Measurements from ENCODE around the gene SFN.

DNA sequence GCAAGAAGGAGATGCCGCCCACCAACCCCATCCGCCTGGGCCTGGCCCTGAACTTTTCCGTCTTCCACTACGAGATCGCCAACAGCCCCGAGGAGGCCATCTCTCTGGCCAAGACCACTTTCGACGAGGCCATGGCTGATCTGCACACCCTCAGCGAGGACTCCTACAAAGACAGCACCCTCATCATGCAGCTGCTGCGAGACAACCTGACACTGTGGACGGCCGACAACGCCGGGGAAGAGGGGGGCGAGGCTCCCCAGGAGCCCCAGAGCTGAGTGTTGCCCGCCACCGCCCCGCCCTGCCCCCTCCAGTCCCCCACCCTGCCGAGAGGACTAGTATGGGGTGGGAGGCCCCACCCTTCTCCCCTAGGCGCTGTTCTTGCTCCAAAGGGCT lies 732 bp downstream of the SFN start:
- TF ChIP-seq, protein P1, sequence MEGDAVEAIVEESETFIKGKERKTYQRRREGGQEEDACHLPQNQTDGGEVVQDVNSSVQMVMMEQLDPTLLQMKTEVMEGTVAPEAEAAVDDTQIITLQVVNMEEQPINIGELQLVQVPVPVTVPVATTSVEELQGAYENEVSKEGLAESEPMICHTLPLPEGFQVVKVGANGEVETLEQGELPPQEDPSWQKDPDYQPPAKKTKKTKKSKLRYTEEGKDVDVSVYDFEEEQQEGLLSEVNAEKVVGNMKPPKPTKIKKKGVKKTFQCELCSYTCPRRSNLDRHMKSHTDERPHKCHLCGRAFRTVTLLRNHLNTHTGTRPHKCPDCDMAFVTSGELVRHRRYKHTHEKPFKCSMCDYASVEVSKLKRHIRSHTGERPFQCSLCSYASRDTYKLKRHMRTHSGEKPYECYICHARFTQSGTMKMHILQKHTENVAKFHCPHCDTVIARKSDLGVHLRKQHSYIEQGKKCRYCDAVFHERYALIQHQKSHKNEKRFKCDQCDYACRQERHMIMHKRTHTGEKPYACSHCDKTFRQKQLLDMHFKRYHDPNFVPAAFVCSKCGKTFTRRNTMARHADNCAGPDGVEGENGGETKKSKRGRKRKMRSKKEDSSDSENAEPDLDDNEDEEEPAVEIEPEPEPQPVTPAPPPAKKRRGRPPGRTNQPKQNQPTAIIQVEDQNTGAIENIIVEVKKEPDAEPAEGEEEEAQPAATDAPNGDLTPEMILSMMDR (IDR thresholded peaks at IDR 0.05; ENCODE audit: insufficient read depth, low read depth, low read length): no peak
- no peak for TF ChIP-seq EZH2 (IDR thresholded peaks at IDR 0.05; ENCODE audit: insufficient read depth, low read length)
